Caco-2 (cell line): ENCODE data around the gene IQSEC1. TPM values are rescaled to one million over a fixed set of nuclear protein-coding genes. Genes with fewer than 3 reads are reported as not detected.

Experiments
- BruUV-seq: library from RNA; stranded (reverse); fragments of 400-500 nt; replicated peaks from 2 replicates; lab custom pipeline; 2021; lab: Mats Ljungman, UMichigan
- CTCF ChIA-PET: fragments of 300-600 bp; sonication (Branson Sonifier 250); formaldehyde crosslinking; loops from one replicate; lab custom pipeline; 2022; ENCODE audit warnings: antibody characterized with exemption; lab: Charles Lee
- POLR2A ChIA-PET: fragments of 300-600 bp; sonication (Branson Sonifier 250); formaldehyde crosslinking; loops from one replicate; lab custom pipeline; 2022; ENCODE audit warnings: antibody characterized with exemption; lab: Charles Lee
- DNase-seq, 2 experiments: peaks; one replicate each; pipeline versions ENCODE4 v3.0.0 to v3.0.0-alpha.2; 2020 to 2022
- H3K27me3 ChIP-seq: replicated peaks from 2 replicates; pipeline ENCODE4 v1.6.0; 2011; ENCODE audit warnings: low read length; ENCODE audit not compliant: control insufficient read depth, insufficient read depth
- H3K36me3 ChIP-seq: 2 replicates; pipeline ENCODE4 v1.5.1; 2011; ENCODE audit warnings: low read length; ENCODE audit not compliant: control insufficient read depth, insufficient read depth
- H3K4me1 ChIP-seq: fragments of 250-450 bp; sonication (Bioruptor Pico); 2 replicates; pipeline ENCODE4 v1.5.1; 2020; ENCODE audit warnings: mild to moderate bottlenecking
- H3K4me3 ChIP-seq: 2 replicates; pipeline ENCODE4 v1.5.1; 2011; ENCODE audit warnings: low read depth, mild to moderate bottlenecking, control low read depth, low read length
- H3K9me3 ChIP-seq: fragments of 250-450 bp; sonication (Bioruptor Pico); 2 replicates; pipeline ENCODE4 v1.5.1; 2020; ENCODE audit warnings: mild to moderate bottlenecking, moderate library complexity
- H3K27ac Mint-ChIP-seq: one replicate; pipeline ENCODE4 v1.8.0; 2022; ENCODE audit warnings: mixed read lengths; ENCODE audit not compliant: unreplicated experiment
- H3K27me3 Mint-ChIP-seq: one replicate; pipeline ENCODE4 v1.8.0; 2022; ENCODE audit warnings: mixed read lengths; ENCODE audit not compliant: insufficient read depth, unreplicated experiment
- H3K36me3 Mint-ChIP-seq: one replicate; pipeline ENCODE4 v1.8.0; 2022; ENCODE audit warnings: mild to moderate bottlenecking, mixed read lengths; ENCODE audit not compliant: insufficient read depth, unreplicated experiment
- H3K4me1 Mint-ChIP-seq: one replicate; pipeline ENCODE4 v1.8.0; 2022; ENCODE audit warnings: low read depth, mixed read lengths; ENCODE audit not compliant: unreplicated experiment
- H3K4me3 Mint-ChIP-seq: one replicate; pipeline ENCODE4 v1.8.0; 2022; ENCODE audit warnings: mild to moderate bottlenecking, moderate library complexity, mixed read lengths; ENCODE audit not compliant: unreplicated experiment
- H3K9me3 Mint-ChIP-seq: one replicate; pipeline ENCODE4 v1.8.0; 2022; ENCODE audit warnings: mixed read lengths; ENCODE audit not compliant: unreplicated experiment
- intact Hi-C: fragments of 100-400 bp; cut with micrococcal nuclease; formaldehyde crosslinking; loops from one replicate; pipeline ENCODE4 v1.10.0; 2022; ENCODE audit not compliant: unreplicated experiment
- total RNA-seq: library from RNA; stranded (reverse); gene quantifications from 2 replicates; pipeline ENCODE4 v1.2.3, GENCODE V29; 2022
- TF ChIP-seq, protein P1 (sequence below), 2 experiments: fragments of 200-600 bp in 1 of 2; IDR thresholded peaks; 1 replicate in 1 of 2; 2 replicates in 1 of 2; pipeline versions ENCODE4 v1.5.1 to v1.8.0; 2011 to 2022; ENCODE audit warnings: antibody characterized with exemption in 1 of 2, control low read depth in 1 of 2, inconsistent platforms in 1 of 2, low read depth in 1 of 2, low read length in 1 of 2, mild to moderate bottlenecking in 1 of 2, moderate library complexity in 1 of 2; ENCODE audit not compliant: insufficient read depth in 1 of 2, severe bottlenecking in 1 of 2, unreplicated experiment in 1 of 2

IQSEC1 gene
- total RNA-seq, 1 experiment from 2014 or later, result 40.0 TPM

DNA sequence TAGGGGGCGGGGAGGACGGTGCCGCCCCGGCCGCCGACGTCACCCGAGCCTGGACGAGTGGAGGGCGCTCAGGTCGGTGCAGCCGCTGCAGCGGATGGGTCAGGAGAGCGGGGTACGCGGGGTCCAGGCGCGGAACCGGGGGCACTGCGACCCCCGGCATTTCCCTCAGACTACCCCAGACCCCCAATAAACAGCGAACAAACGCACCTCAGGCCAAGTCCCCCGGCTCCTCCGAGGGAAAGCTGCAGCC lies 78.9 kb downstream of the IQSEC1 start:
- no peaks in the 10 kb centered on the region for H3K36me3 ChIP-seq
- TF ChIP-seq, protein P1, sequence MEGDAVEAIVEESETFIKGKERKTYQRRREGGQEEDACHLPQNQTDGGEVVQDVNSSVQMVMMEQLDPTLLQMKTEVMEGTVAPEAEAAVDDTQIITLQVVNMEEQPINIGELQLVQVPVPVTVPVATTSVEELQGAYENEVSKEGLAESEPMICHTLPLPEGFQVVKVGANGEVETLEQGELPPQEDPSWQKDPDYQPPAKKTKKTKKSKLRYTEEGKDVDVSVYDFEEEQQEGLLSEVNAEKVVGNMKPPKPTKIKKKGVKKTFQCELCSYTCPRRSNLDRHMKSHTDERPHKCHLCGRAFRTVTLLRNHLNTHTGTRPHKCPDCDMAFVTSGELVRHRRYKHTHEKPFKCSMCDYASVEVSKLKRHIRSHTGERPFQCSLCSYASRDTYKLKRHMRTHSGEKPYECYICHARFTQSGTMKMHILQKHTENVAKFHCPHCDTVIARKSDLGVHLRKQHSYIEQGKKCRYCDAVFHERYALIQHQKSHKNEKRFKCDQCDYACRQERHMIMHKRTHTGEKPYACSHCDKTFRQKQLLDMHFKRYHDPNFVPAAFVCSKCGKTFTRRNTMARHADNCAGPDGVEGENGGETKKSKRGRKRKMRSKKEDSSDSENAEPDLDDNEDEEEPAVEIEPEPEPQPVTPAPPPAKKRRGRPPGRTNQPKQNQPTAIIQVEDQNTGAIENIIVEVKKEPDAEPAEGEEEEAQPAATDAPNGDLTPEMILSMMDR (IDR thresholded peaks at IDR 0.05; ENCODE audit: insufficient read depth in 1 of 2, low read depth in 1 of 2, low read length in 1 of 2, severe bottlenecking in 1 of 2, unreplicated experiment in 1 of 2), result no peak
- Mint-ChIP-seq H3K27ac (peak overlapping the region; percentile 50), H3K4me3 (peak overlapping the region; percentile 96), H3K27me3 (no peaks in the 10 kb centered on the region), H3K4me1 (no peaks in the 10 kb centered on the region), H3K9me3 (no peaks in the 10 kb centered on the region), H3K36me3 (no peaks in the 10 kb centered on the region)
- ChIA-PET POLR2A (interaction anchor here (0.6 kb wide), 1 partner anchor 56 kb away, joined by 3 read pairs; no protein-coding TSS in a partner anchor), CTCF (interaction anchor here (0.6 to 1.7 kb wide), 2 partner anchors 30 to 416 kb away, joined by 3 to 9 read pairs; no protein-coding TSS in a partner anchor)
- peak overlapping the region; percentile 96 for H3K4me3 ChIP-seq
- DNase-seq, result no peak
- H3K4me1 ChIP-seq, result peaks cover 10% of the 10 kb centered on the region
- no TSS peak for BruUV-seq
- H3K9me3 ChIP-seq, result no peaks in the 10 kb centered on the region
- intact Hi-C loops, result no loop called here
- H3K27me3 ChIP-seq, result no peaks in the 10 kb centered on the region

DNA sequence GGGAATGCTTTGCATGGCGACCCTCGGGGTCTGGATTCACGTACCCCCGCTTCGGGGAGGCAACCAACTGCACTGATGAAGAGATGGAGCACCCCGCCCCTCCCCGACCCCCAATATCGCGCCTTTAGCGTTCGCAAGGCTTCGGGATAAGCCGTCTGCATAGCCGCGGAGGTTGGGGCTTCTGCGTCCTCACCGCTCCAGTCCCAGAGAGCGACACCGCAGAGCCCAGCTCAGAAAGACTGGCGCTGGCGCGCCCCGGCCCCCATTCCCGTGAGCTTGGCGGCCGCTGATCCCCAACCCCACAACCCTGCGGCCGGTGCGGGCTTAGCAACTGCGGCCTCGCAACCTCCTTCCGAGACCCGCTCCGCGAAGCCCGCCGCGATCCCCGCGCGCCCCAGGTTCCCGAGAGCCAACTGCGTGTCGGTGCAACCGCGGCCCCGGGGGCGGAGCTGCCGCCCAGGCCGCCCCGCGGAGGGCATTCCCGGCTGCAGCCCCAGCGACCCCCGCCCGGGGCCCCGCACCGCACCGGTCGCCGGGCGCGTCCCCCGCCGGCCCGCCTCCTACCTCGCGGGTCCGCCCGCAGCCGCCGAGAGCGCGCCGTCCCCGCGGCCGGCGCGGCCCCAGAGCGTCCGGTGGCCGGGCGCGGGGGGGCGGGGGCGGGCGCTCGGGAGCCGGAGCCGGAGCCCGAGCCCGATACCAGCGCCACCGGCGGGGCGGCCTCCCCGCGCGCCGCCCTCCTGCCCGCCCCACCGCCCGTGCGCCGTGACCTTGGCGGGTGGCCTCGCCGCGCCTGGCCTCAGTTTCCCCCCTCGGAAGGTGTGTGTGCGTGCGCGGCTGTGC lies 79.5 kb downstream of the IQSEC1 start:
- ChIA-PET POLR2A (interaction anchor here (0.6 to 1.0 kb wide), 3 partner anchors 14 to 152 kb away, joined by 3 to 6 read pairs (median 5); partner anchors contain the start of gene RPL32), CTCF (interaction anchor here (0.6 to 1.8 kb wide), 5 partner anchors 27 to 415 kb away, joined by 3 to 11 read pairs (median 8); no protein-coding TSS in a partner anchor)
- Mint-ChIP-seq H3K4me3 (peak overlapping the region; percentile 96), H3K36me3 (no peaks in the 10 kb centered on the region), H3K4me1 (no peaks in the 10 kb centered on the region), H3K27me3 (no peaks in the 10 kb centered on the region), H3K9me3 (no peaks in the 10 kb centered on the region), H3K27ac (no peak overlapping the region)
- Histone ChIP-seq H3K9me3 (no peaks in the 10 kb centered on the region), H3K27me3 (no peaks in the 10 kb centered on the region), H3K36me3 (no peaks in the 10 kb centered on the region), H3K4me1 (peaks cover 10% of the 10 kb centered on the region), H3K4me3 (peak overlapping the region; percentile 96)
- BruUV-seq, result no TSS peak
- peak in 1 of 2 experiments; percentile 52 for DNase-seq
- intact Hi-C loops, result no loop called here
- TF ChIP-seq, protein P1 (IDR thresholded peaks at IDR 0.05; ENCODE audit: insufficient read depth in 1 of 2, low read depth in 1 of 2, low read length in 1 of 2, severe bottlenecking in 1 of 2, unreplicated experiment in 1 of 2), result no peak

- no peaks in the 10 kb centered on the region for H3K36me3 Mint-ChIP-seq
- Histone ChIP-seq H3K36me3 (no peaks in the 10 kb centered on the region), H3K27me3 (no peaks in the 10 kb centered on the region), H3K4me3 (peak overlapping the region; percentile 96), H3K9me3 (no peaks in the 10 kb centered on the region), H3K4me1 (peaks cover 10% of the 10 kb centered on the region)
- intact Hi-C loops, result no loop called here
- no peak overlapping the region for H3K27ac Mint-ChIP-seq
- H3K9me3 Mint-ChIP-seq, result no peaks in the 10 kb centered on the region
- DNase-seq, result peak; percentile 71 to 76
- BruUV-seq, result no TSS peak
- peak overlapping the region; percentile 96 for H3K4me3 Mint-ChIP-seq
- TF ChIP-seq, protein P1 (IDR thresholded peaks at IDR 0.05; ENCODE audit: insufficient read depth in 1 of 2, low read depth in 1 of 2, low read length in 1 of 2, severe bottlenecking in 1 of 2, unreplicated experiment in 1 of 2), result peak in 1 of 2 experiments; percentile 1
- no peaks in the 10 kb centered on the region for H3K4me1 Mint-ChIP-seq
- POLR2A ChIA-PET, result interaction anchor here (0.6 to 1.0 kb wide), 3 partner anchors 15 to 188 kb away, joined by 5 to 6 read pairs (median 6); partner anchors contain the start of gene RPL32
- no peaks in the 10 kb centered on the region for H3K27me3 Mint-ChIP-seq
- CTCF ChIA-PET, result interaction anchor here (0.6 to 1.8 kb wide), 4 partner anchors 9 to 109 kb away, joined by 6 to 11 read pairs (median 8); no protein-coding TSS in a partner anchor
Observed at GRCh38 chr3:12992629-12993516, 80.4 kb downstream of the IQSEC1 start.
